Esophagus muscularis mucosa (tissue), 4 donors: ENCODE data around the gene C1QTNF1.

Experiments
- CTCF ChIP-seq, 3 experiments: fragments of 200-600 bp in 2 of 3; fragments of 450-650 bp in 1 of 3; sonication (generic) in 2 of 3; IDR thresholded peaks; one replicate each; pipeline ENCODE4 v1.5.1; 2017 to 2019; ENCODE audit warnings: antibody characterized with exemption in 3 of 3, mild to moderate bottlenecking in 2 of 3, moderate library complexity in 1 of 3
- EP300 ChIP-seq: sonication (generic); formaldehyde crosslinking; IDR thresholded peaks from one replicate; pipeline ENCODE4 v1.6.1; 2017; ENCODE audit warnings: antibody characterized with exemption
- POLR2A ChIP-seq: fragments of 450-650 bp; IDR thresholded peaks from one replicate; pipeline ENCODE4 v1.6.1; 2017; ENCODE audit warnings: antibody characterized with exemption, moderate library complexity, mild to moderate bottlenecking, low read depth

GRCh38 chr17:79071161-79071740 is 47.3 kb downstream of the C1QTNF1 start:
- TF ChIP-seq POLR2A (no peak), CTCF (IDR thresholded peaks at IDR 0.05) (no peak), EP300 (no peak)
